ENCODE results near the gene MPPED2. TPM values are rescaled to one million over a fixed set of nuclear protein-coding genes. Genes with fewer than 3 reads are reported as not detected.

The MPPED2 gene
- total RNA-seq, 1 experiment from 2014 or later: 2.4 TPM

DNA sequence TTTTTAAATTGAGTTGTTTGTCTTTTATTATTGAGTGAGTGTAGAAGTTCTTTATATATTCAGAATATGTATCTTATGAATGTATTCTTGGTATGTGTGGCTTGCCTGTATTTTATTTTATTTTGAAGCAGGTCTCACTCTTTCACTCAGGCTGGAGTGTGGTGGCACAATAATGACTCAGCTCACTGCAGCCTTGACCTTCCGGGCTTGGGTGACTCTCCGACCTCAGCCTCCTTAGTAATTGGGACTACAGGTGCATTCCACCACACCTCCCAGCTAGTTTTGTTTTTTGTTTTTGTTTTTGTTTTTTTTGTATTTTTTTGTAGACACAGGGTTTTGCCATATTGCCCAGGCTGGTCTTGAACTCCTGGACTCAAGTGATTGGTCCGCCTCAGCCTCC is 24.5 kb upstream of the MPPED2 start:
- no peaks in the 10 kb centered on the region for H3K4me1 Mint-ChIP-seq
- no peaks in the 10 kb centered on the region for H3K36me3 Mint-ChIP-seq
- ChIA-PET CTCF (no interaction called here), POLR2A (no interaction called here)
- ATAC-seq (no peak), DNase-seq (ENCODE audit: low spot score) (no peak)
- TF ChIP-seq FOXK1 (CRISPR knock-in tag; IDR thresholded peaks at IDR 0.05) (no peak), CREM (CRISPR knock-in tag; IDR thresholded peaks at IDR 0.05) (no peak), ZNF396 (CRISPR knock-in tag; IDR thresholded peaks at IDR 0.05; ENCODE audit: borderline replicate concordance) (no peak)
- TF ChIP-seq, protein P1, sequence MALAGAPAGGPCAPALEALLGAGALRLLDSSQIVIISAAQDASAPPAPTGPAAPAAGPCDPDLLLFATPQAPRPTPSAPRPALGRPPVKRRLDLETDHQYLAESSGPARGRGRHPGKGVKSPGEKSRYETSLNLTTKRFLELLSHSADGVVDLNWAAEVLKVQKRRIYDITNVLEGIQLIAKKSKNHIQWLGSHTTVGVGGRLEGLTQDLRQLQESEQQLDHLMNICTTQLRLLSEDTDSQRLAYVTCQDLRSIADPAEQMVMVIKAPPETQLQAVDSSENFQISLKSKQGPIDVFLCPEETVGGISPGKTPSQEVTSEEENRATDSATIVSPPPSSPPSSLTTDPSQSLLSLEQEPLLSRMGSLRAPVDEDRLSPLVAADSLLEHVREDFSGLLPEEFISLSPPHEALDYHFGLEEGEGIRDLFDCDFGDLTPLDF (CRISPR knock-in tag; IDR thresholded peaks at IDR 0.05): no peak
- no peaks in the 10 kb centered on the region for H3K27me3 Mint-ChIP-seq (ENCODE audit: low read depth)
- H3K27ac Mint-ChIP-seq: no peak overlapping the region
- H3K9me3 Mint-ChIP-seq: no peaks in the 10 kb centered on the region
- H3K4me3 Mint-ChIP-seq: no peak overlapping the region

DNA sequence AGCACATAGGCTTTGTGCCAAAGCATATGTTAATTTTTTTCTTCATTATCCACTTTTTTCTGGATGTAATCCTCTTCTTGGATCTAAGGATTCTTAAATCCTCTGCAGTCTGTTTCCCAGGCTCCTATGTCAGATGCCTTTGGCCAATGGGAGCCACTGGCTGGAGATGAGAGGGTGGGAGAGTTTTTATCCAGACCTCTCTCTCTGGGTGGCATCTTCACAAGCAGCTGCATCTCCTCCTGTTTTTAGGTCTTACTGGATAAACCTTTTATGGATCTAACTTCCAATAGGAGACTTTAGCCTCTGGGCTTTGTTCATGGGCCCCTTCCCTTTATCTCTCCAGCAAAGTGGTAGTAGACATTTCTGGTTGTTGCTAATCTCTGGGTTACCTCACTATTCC is 22.4 kb upstream of the MPPED2 start:
- no peaks in the 10 kb centered on the region for H3K9me3 Mint-ChIP-seq
- peak; percentile 66 for ATAC-seq
- H3K36me3 Mint-ChIP-seq: no peaks in the 10 kb centered on the region
- no peaks in the 10 kb centered on the region for H3K4me1 Mint-ChIP-seq
- H3K27me3 Mint-ChIP-seq (ENCODE audit: low read depth): no peaks in the 10 kb centered on the region
- no peak overlapping the region for H3K27ac Mint-ChIP-seq
- ChIA-PET CTCF (no interaction called here), POLR2A (no interaction called here)
- DNase-seq (ENCODE audit: low spot score): no peak
- H3K4me3 Mint-ChIP-seq: no peak overlapping the region
- TF ChIP-seq, protein P2, sequence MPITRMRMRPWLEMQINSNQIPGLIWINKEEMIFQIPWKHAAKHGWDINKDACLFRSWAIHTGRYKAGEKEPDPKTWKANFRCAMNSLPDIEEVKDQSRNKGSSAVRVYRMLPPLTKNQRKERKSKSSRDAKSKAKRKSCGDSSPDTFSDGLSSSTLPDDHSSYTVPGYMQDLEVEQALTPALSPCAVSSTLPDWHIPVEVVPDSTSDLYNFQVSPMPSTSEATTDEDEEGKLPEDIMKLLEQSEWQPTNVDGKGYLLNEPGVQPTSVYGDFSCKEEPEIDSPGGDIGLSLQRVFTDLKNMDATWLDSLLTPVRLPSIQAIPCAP (CRISPR knock-in tag; IDR thresholded peaks at IDR 0.05): no peak
- TF ChIP-seq, protein P3, sequence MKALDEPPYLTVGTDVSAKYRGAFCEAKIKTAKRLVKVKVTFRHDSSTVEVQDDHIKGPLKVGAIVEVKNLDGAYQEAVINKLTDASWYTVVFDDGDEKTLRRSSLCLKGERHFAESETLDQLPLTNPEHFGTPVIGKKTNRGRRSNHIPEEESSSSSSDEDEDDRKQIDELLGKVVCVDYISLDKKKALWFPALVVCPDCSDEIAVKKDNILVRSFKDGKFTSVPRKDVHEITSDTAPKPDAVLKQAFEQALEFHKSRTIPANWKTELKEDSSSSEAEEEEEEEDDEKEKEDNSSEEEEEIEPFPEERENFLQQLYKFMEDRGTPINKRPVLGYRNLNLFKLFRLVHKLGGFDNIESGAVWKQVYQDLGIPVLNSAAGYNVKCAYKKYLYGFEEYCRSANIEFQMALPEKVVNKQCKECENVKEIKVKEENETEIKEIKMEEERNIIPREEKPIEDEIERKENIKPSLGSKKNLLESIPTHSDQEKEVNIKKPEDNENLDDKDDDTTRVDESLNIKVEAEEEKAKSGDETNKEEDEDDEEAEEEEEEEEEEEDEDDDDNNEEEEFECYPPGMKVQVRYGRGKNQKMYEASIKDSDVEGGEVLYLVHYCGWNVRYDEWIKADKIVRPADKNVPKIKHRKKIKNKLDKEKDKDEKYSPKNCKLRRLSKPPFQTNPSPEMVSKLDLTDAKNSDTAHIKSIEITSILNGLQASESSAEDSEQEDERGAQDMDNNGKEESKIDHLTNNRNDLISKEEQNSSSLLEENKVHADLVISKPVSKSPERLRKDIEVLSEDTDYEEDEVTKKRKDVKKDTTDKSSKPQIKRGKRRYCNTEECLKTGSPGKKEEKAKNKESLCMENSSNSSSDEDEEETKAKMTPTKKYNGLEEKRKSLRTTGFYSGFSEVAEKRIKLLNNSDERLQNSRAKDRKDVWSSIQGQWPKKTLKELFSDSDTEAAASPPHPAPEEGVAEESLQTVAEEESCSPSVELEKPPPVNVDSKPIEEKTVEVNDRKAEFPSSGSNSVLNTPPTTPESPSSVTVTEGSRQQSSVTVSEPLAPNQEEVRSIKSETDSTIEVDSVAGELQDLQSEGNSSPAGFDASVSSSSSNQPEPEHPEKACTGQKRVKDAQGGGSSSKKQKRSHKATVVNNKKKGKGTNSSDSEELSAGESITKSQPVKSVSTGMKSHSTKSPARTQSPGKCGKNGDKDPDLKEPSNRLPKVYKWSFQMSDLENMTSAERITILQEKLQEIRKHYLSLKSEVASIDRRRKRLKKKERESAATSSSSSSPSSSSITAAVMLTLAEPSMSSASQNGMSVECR (CRISPR knock-in tag; IDR thresholded peaks at IDR 0.05; ENCODE audit: borderline replicate concordance): no peak
- TF ChIP-seq, protein P4, sequence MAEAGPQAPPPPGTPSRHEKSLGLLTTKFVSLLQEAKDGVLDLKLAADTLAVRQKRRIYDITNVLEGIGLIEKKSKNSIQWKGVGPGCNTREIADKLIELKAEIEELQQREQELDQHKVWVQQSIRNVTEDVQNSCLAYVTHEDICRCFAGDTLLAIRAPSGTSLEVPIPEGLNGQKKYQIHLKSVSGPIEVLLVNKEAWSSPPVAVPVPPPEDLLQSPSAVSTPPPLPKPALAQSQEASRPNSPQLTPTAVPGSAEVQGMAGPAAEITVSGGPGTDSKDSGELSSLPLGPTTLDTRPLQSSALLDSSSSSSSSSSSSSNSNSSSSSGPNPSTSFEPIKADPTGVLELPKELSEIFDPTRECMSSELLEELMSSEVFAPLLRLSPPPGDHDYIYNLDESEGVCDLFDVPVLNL (CRISPR knock-in tag; IDR thresholded peaks at IDR 0.05; ENCODE audit: borderline replicate concordance, low read depth): no peak
- no peak for TF ChIP-seq HMGA2 (CRISPR knock-in tag; IDR thresholded peaks at IDR 0.05)
- no peak for TF ChIP-seq OVOL2 (CRISPR knock-in tag; IDR thresholded peaks at IDR 0.05; ENCODE audit: borderline replicate concordance)
- TF ChIP-seq, protein P5, sequence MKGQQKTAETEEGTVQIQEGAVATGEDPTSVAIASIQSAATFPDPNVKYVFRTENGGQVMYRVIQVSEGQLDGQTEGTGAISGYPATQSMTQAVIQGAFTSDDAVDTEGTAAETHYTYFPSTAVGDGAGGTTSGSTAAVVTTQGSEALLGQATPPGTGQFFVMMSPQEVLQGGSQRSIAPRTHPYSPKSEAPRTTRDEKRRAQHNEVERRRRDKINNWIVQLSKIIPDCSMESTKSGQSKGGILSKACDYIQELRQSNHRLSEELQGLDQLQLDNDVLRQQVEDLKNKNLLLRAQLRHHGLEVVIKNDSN (CRISPR knock-in tag; IDR thresholded peaks at IDR 0.05): no peak
- TF ChIP-seq ZNF219 (CRISPR knock-in tag; IDR thresholded peaks at IDR 0.05; ENCODE audit: borderline replicate concordance): no peak
- TF ChIP-seq ZNF232 (CRISPR knock-in tag; IDR thresholded peaks at IDR 0.05): no peak

DNA sequence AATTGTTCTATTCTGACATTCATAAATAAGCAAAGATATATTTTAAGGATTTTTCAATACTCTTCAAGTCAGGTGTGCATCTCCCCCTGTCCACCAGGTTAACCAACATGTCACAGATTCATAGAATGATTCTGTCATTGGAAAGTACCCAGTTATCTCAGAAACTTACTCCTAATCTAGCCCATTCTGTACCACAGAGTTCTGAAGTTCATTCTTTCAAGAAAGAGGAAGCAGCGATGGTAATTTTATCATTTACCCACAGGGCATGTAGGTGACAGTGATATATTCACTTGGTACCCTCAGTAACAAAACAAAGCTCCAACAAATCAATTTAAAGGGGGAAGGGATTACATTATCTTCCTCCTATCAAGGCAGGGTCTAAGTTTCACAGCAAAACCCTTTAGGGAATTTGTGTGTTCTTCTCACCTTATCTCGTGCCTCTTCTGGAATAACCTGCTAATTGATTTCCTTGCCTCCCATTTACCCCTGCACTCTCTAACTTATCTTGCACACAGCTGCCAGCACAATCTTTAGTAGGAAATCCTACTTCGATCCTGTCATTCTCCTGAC is 19.0 kb upstream of the MPPED2 start:
- Mint-ChIP-seq H3K27ac (no peak overlapping the region), H3K4me1 (no peaks in the 10 kb centered on the region), H3K27me3 (ENCODE audit: low read depth) (no peaks in the 10 kb centered on the region), H3K4me3 (no peak overlapping the region), H3K36me3 (no peaks in the 10 kb centered on the region), H3K9me3 (peaks cover 11% of the 10 kb centered on the region; the same call in 1 of the 2 replicates)
- ATAC-seq: no peak
- ChIA-PET POLR2A (no interaction called here), CTCF (interaction anchor here (1.5 kb wide), 1 partner anchor 309 kb away, joined by 4 read pairs; no protein-coding TSS in a partner anchor)
- TF ChIP-seq, protein P3 (CRISPR knock-in tag; IDR thresholded peaks at IDR 0.05; ENCODE audit: borderline replicate concordance): no peak
- TF ChIP-seq ZNF232 (CRISPR knock-in tag; IDR thresholded peaks at IDR 0.05) (no peak), RORB (CRISPR knock-in tag; IDR thresholded peaks at IDR 0.05) (no peak)
- DNase-seq (ENCODE audit: low spot score): no peak
